GM12892 (cell line): ENCODE measurements around the gene TMEM131.
"Not testable (repeated sequence)": the region's sequence is repeated elsewhere in the genome, so short reads cannot be mapped to it uniquely, and the experiment has no call there.

ENCODE experiments used
- DNase-seq: peaks from one replicate; pipeline ENCODE4 v3.0.0; 2011; ENCODE audit not compliant: insufficient read length
- FAIRE-seq: peaks from 2 replicates; lab custom pipeline; 2011; peaks lifted over from hg19 to GRCh38; lab: Jason Lieb, UNC
- POLR2A ChIP-seq: IDR thresholded peaks from 2 replicates; pipeline ENCODE4 v1.6.1; 2011; ENCODE audit warnings: low read depth, low read length, control low read depth
- POLR2AphosphoS5 ChIP-seq: IDR thresholded peaks from 2 replicates; pipeline ENCODE4 v1.6.1; 2011; ENCODE audit warnings: low read depth, low read length, control low read depth
- TAF1 ChIP-seq: IDR thresholded peaks from 2 replicates; pipeline ENCODE4 v1.6.1; 2011; ENCODE audit warnings: low read depth, mild to moderate bottlenecking, control low read depth, low read length, borderline replicate concordance

TMEM131 gene

GRCh38 chr2:97914691-97915213 lies 81.0 kb downstream of the TMEM131 start:
- FAIRE-seq: no peak
- no peak for DNase-seq
- no peak for TF ChIP-seq POLR2A
- no peak for TF ChIP-seq POLR2AphosphoS5
- TF ChIP-seq TAF1: no peak

- TF ChIP-seq POLR2A (no peak), TAF1 (no peak), POLR2AphosphoS5 (no peak)
- FAIRE-seq (no peak), DNase-seq (no peak)
These were observed 81.9 kb downstream of the TMEM131 start for GRCh38 chr2:97913846-97914245.

GRCh38 chr2:97911922-97912575 lies 83.7 kb downstream of the TMEM131 start:
- TF ChIP-seq POLR2AphosphoS5 (no peak), POLR2A (no peak), TAF1 (no peak)
- peak; percentile 44 for FAIRE-seq

GRCh38 chr2:97911206-97911921 lies 84.4 kb downstream of the TMEM131 start:
- peak; percentile 5 for FAIRE-seq
- TF ChIP-seq POLR2AphosphoS5: no peak
- TF ChIP-seq POLR2A: no peak
- no peak for TF ChIP-seq TAF1
- DNase-seq: no peak

More at GRCh38 chr2:97911922-97912575, 83.7 kb downstream of the TMEM131 start:
- no peak for DNase-seq

GRCh38 chr2:97910403-97911205 lies 85.1 kb downstream of the TMEM131 start:
- FAIRE-seq: peak; percentile 82
- TF ChIP-seq POLR2AphosphoS5 (no peak), TAF1 (no peak), POLR2A (no peak)
- no peak for DNase-seq

- FAIRE-seq (peak; percentile 83), DNase-seq (no peak)
- TF ChIP-seq POLR2AphosphoS5 (no peak), POLR2A (no peak), TAF1 (no peak)
These were observed 87.5 kb downstream of the TMEM131 start for GRCh38 chr2:97908208-97908676.

- no peak for TF ChIP-seq TAF1
- no peak for TF ChIP-seq POLR2AphosphoS5
- TF ChIP-seq POLR2A: no peak
- DNase-seq: no peak
- peak; percentile 81 for FAIRE-seq
These were observed 88.2 kb downstream of the TMEM131 start for GRCh38 chr2:97907369-97908100.

- no peak for FAIRE-seq
- TF ChIP-seq POLR2AphosphoS5 (no peak), POLR2A (no peak), TAF1 (no peak)
- no peak for DNase-seq
These were observed 89.4 kb downstream of the TMEM131 start for GRCh38 chr2:97906307-97906706.

GRCh38 chr2:97905294-97905693 lies 90.5 kb downstream of the TMEM131 start:
- no peak for FAIRE-seq
- no peak for DNase-seq

GRCh38 chr2:97901862-97902261 lies 93.9 kb downstream of the TMEM131 start:
- TF ChIP-seq POLR2AphosphoS5 (no peak), TAF1 (no peak), POLR2A (no peak)
- FAIRE-seq (no peak), DNase-seq (no peak)

More at GRCh38 chr2:97905294-97905693, 90.5 kb downstream of the TMEM131 start:
- TF ChIP-seq TAF1 (no peak), POLR2AphosphoS5 (no peak), POLR2A (no peak)

GRCh38 chr2:97900806-97901205 lies 94.9 kb downstream of the TMEM131 start:
- DNase-seq (no peak), FAIRE-seq (no peak)
- TF ChIP-seq POLR2AphosphoS5 (no peak), POLR2A (no peak), TAF1 (no peak)

- FAIRE-seq, DNase-seq: not testable (repeated sequence)
These were observed 102.7 kb downstream of the TMEM131 start for GRCh38 chr2:97893042-97893441.
